ENCODE measurements around the gene HAUS3.

The HAUS3 gene

GRCh38 chr4:2261853-2262144 is 19.9 kb upstream of the HAUS3 start, which contains the start of gene MXD4:
Gene MXD4, minus strand, starts transcription at chr4:2262109. Its CDS starts 129 bp downstream, at chr4:2261980.
- Mint-ChIP-seq H3K27ac (peak within 1 kb of the TSS; percentile 76), H3K27me3 (no peaks in the 10 kb centered on the region), H3K4me3 (peak within 1 kb of the TSS; percentile 73), H3K4me1 (ENCODE audit: low read depth) (peaks cover 14% of the 10 kb centered on the region), H3K36me3 (ENCODE audit: low read depth) (no peaks in the 10 kb centered on the region), H3K9me3 (no peaks in the 10 kb centered on the region)
- no peak for DNase-seq

- H3K4me1 Mint-ChIP-seq (ENCODE audit: low read depth): peaks cover 14% of the 10 kb centered on the region
- peak; percentile 75 for DNase-seq
Observed at GRCh38 chr4:2261110-2261852, 19.4 kb upstream of the HAUS3 start.

GRCh38 chr4:2260344-2261109 is 18.6 kb upstream of the HAUS3 start:
- no peak for DNase-seq
- peak overlapping the region; percentile 73 for H3K4me3 Mint-ChIP-seq
- peaks cover 14% of the 10 kb centered on the region for H3K4me1 Mint-ChIP-seq (ENCODE audit: low read depth)
- peak overlapping the region; percentile 40 for H3K27ac Mint-ChIP-seq
- H3K36me3 Mint-ChIP-seq (ENCODE audit: low read depth): no peaks in the 10 kb centered on the region
- no peaks in the 10 kb centered on the region for H3K9me3 Mint-ChIP-seq
- H3K27me3 Mint-ChIP-seq: no peaks in the 10 kb centered on the region

More at GRCh38 chr4:2261110-2261852, 19.4 kb upstream of the HAUS3 start:
- H3K27ac Mint-ChIP-seq: peak overlapping the region; percentile 40
- no peaks in the 10 kb centered on the region for H3K36me3 Mint-ChIP-seq (ENCODE audit: low read depth)
- H3K27me3 Mint-ChIP-seq: no peaks in the 10 kb centered on the region
- no peaks in the 10 kb centered on the region for H3K9me3 Mint-ChIP-seq
- peak overlapping the region; percentile 73 for H3K4me3 Mint-ChIP-seq

GRCh38 chr4:2259541-2260343 is 17.8 kb upstream of the HAUS3 start:
- Mint-ChIP-seq H3K27me3 (no peaks in the 10 kb centered on the region), H3K9me3 (no peaks in the 10 kb centered on the region), H3K27ac (no peak overlapping the region), H3K4me1 (ENCODE audit: low read depth) (peaks cover 14% of the 10 kb centered on the region), H3K4me3 (peak overlapping the region; percentile 73), H3K36me3 (ENCODE audit: low read depth) (no peaks in the 10 kb centered on the region)
- peak; percentile 28 for DNase-seq

GRCh38 chr4:2259036-2259540 is 17.2 kb upstream of the HAUS3 start:
- Mint-ChIP-seq H3K9me3 (no peaks in the 10 kb centered on the region), H3K36me3 (ENCODE audit: low read depth) (peaks cover 5% of the 10 kb centered on the region), H3K4me1 (ENCODE audit: low read depth) (peaks cover 14% of the 10 kb centered on the region), H3K27me3 (no peaks in the 10 kb centered on the region), H3K4me3 (no peak overlapping the region), H3K27ac (no peak overlapping the region)
- peak; percentile 28 for DNase-seq

- Mint-ChIP-seq H3K4me3 (no peak overlapping the region), H3K27me3 (no peaks in the 10 kb centered on the region), H3K36me3 (ENCODE audit: low read depth) (peaks cover 7% of the 10 kb centered on the region), H3K27ac (no peak overlapping the region), H3K4me1 (ENCODE audit: low read depth) (peaks cover 11% of the 10 kb centered on the region), H3K9me3 (no peaks in the 10 kb centered on the region)
- DNase-seq: peak; percentile 25
Observed at GRCh38 chr4:2258091-2259035, 16.4 kb upstream of the HAUS3 start.

- no peak overlapping the region for H3K27ac Mint-ChIP-seq
- peaks cover 10% of the 10 kb centered on the region for H3K36me3 Mint-ChIP-seq (ENCODE audit: low read depth)
- H3K4me3 Mint-ChIP-seq: no peak overlapping the region
- H3K9me3 Mint-ChIP-seq: no peaks in the 10 kb centered on the region
- no peaks in the 10 kb centered on the region for H3K27me3 Mint-ChIP-seq
- DNase-seq: peak; percentile 27
- peaks cover 10% of the 10 kb centered on the region for H3K4me1 Mint-ChIP-seq (ENCODE audit: low read depth)
Observed at GRCh38 chr4:2257361-2258081, 15.6 kb upstream of the HAUS3 start.

- DNase-seq: no peak
- Mint-ChIP-seq H3K27me3 (no peaks in the 10 kb centered on the region), H3K9me3 (no peaks in the 10 kb centered on the region), H3K36me3 (ENCODE audit: low read depth) (peaks cover 10% of the 10 kb centered on the region), H3K27ac (peak overlapping the region; percentile 64), H3K4me3 (no peak overlapping the region), H3K4me1 (ENCODE audit: low read depth) (peaks cover 10% of the 10 kb centered on the region)
Observed at GRCh38 chr4:2256781-2257191, 14.9 kb upstream of the HAUS3 start.

GRCh38 chr4:2256156-2256731 is 14.3 kb upstream of the HAUS3 start:
- no peaks in the 10 kb centered on the region for H3K27me3 Mint-ChIP-seq
- no peak for DNase-seq
- H3K36me3 Mint-ChIP-seq (ENCODE audit: low read depth): peaks cover 10% of the 10 kb centered on the region
- no peak overlapping the region for H3K4me3 Mint-ChIP-seq
- no peaks in the 10 kb centered on the region for H3K9me3 Mint-ChIP-seq
- H3K27ac Mint-ChIP-seq: no peak overlapping the region
- H3K4me1 Mint-ChIP-seq (ENCODE audit: low read depth): peaks cover 10% of the 10 kb centered on the region

GRCh38 chr4:2255501-2256155 is 13.7 kb upstream of the HAUS3 start:
- Mint-ChIP-seq H3K36me3 (ENCODE audit: low read depth) (peaks cover 11% of the 10 kb centered on the region), H3K4me3 (no peak overlapping the region), H3K27ac (no peak overlapping the region), H3K4me1 (ENCODE audit: low read depth) (peaks cover 10% of the 10 kb centered on the region), H3K27me3 (no peaks in the 10 kb centered on the region), H3K9me3 (no peaks in the 10 kb centered on the region)
- DNase-seq: no peak

GRCh38 chr4:2254665-2255500 is 13.0 kb upstream of the HAUS3 start:
- Mint-ChIP-seq H3K4me3 (no peak overlapping the region), H3K9me3 (no peaks in the 10 kb centered on the region), H3K27me3 (no peaks in the 10 kb centered on the region), H3K4me1 (ENCODE audit: low read depth) (peaks cover 7% of the 10 kb centered on the region), H3K27ac (no peak overlapping the region), H3K36me3 (ENCODE audit: low read depth) (peaks cover 11% of the 10 kb centered on the region)
- DNase-seq: no peak

All from activated T-cell treated with anti-CD3 and anti-CD28 coated beads, Interleukin-2, amount 50 U/mL, for 24 hours (primary cell).